ENCODE results near the gene NRAP.

The NRAP gene

GRCh38 chr10:113663908-113664307 lies at the start of gene NRAP:
Gene NRAP, minus strand, starts transcription at chr10:113664041. Its CDS starts 159 bp downstream, at chr10:113663882.
- no peak for DNase-seq (ENCODE audit: low read depth)

GRCh38 chr10:113713640-113713982 lies 49.8 kb upstream of the NRAP start:
- DNase-seq (ENCODE audit: low read depth) = no peak

GRCh38 chr10:113712755-113713639 lies 49.2 kb upstream of the NRAP start:
- DNase-seq (ENCODE audit: low read depth) = no peak

GRCh38 chr10:113712024-113712423 lies 48.2 kb upstream of the NRAP start:
- no peak for DNase-seq (ENCODE audit: low read depth)

GRCh38 chr10:113711142-113711541 lies 47.3 kb upstream of the NRAP start:
- no peak for DNase-seq (ENCODE audit: low read depth)

- peak; percentile 80 for DNase-seq (ENCODE audit: low read depth)
These were observed 45.5 kb upstream of the NRAP start for GRCh38 chr10:113709221-113709838.

- no peak for DNase-seq (ENCODE audit: low read depth)
These were observed 44.8 kb upstream of the NRAP start for GRCh38 chr10:113708640-113709039.

GRCh38 chr10:113706623-113707022 lies 42.8 kb upstream of the NRAP start:
- no peak for DNase-seq (ENCODE audit: low read depth)

GRCh38 chr10:113705344-113705652 lies 41.5 kb upstream of the NRAP start:
- no peak for DNase-seq (ENCODE audit: low read depth)

- DNase-seq (ENCODE audit: low read depth) = peak; percentile 65
These were observed 40.9 kb upstream of the NRAP start for GRCh38 chr10:113704637-113705343.

GRCh38 chr10:113697595-113697994 lies 33.8 kb upstream of the NRAP start:
- no peak for DNase-seq (ENCODE audit: low read depth)

GRCh38 chr10:113695691-113696090 lies 31.9 kb upstream of the NRAP start:
- DNase-seq (ENCODE audit: low read depth) = no peak

- DNase-seq (ENCODE audit: low read depth) = no peak
These were observed 29.5 kb upstream of the NRAP start for GRCh38 chr10:113693348-113693747.

- DNase-seq (ENCODE audit: low read depth) = no peak
These were observed 28.4 kb upstream of the NRAP start for GRCh38 chr10:113692271-113692670.

- no peak for DNase-seq (ENCODE audit: low read depth)
These were observed 27.5 kb upstream of the NRAP start for GRCh38 chr10:113691381-113691780.

- no peak for DNase-seq (ENCODE audit: low read depth)
These were observed 26.9 kb upstream of the NRAP start for GRCh38 chr10:113690749-113691148.

GRCh38 chr10:113689574-113689973 lies 25.7 kb upstream of the NRAP start:
- DNase-seq (ENCODE audit: low read depth) = no peak

- DNase-seq (ENCODE audit: low read depth) = no peak
These were observed 25.2 kb upstream of the NRAP start for GRCh38 chr10:113689057-113689456.

- no peak for DNase-seq (ENCODE audit: low read depth)
These were observed 23.2 kb upstream of the NRAP start for GRCh38 chr10:113687037-113687436.

GRCh38 chr10:113686028-113686427 lies 22.2 kb upstream of the NRAP start:
- DNase-seq (ENCODE audit: low read depth) = no peak

- DNase-seq (ENCODE audit: low read depth) = no peak
These were observed 19.5 kb upstream of the NRAP start for GRCh38 chr10:113683300-113683699.

- DNase-seq (ENCODE audit: low read depth) = no peak
These were observed 18.0 kb upstream of the NRAP start for GRCh38 chr10:113681533-113682470.

Measured in ELR (cell line).